OCI-LY7 (cell line): ENCODE measurements around the gene DMRT1. TPM values are rescaled to one million over a fixed set of nuclear protein-coding genes. Genes with fewer than 3 reads are reported as not detected.

Experiments used
- BruUV-seq: library from RNA; stranded (reverse); fragments of 400-500 nt; replicated peaks from 2 replicates; lab custom pipeline; 2021; lab: Mats Ljungman, UMichigan
- CTCF ChIA-PET: fragments of 300-600 bp; sonication (Branson Sonifier 250); formaldehyde crosslinking; loops from one replicate; lab custom pipeline; 2022; ENCODE audit warnings: antibody characterized with exemption; ENCODE audit not compliant: unreplicated experiment; lab: Charles Lee
- POLR2A ChIA-PET: fragments of 300-600 bp; sonication (Branson Sonifier 250); formaldehyde crosslinking; loops from one replicate; lab custom pipeline; 2022; ENCODE audit warnings: antibody characterized with exemption; lab: Charles Lee
- DNase-seq: peaks from one replicate; pipeline ENCODE4 v3.0.0-alpha.2; 2015; ENCODE audit warnings: low spot score
- H2AFZ ChIP-seq: fragments of 200-600 bp; sonication (generic), shearing (Covaris generic); 2 replicates; pipeline ENCODE4 v1.6.1; 2014; ENCODE audit warnings: mild to moderate bottlenecking, antibody characterized with exemption, low read length, moderate library complexity
- H3K27ac ChIP-seq: fragments of 200-600 bp; sonication (generic); 2 replicates; pipeline ENCODE4 v1.5.1; 2014; ENCODE audit warnings: mixed run types, low read depth, mild to moderate bottlenecking, moderate library complexity, low read length, inconsistent platforms; ENCODE audit not compliant: poor library complexity, severe bottlenecking
- H3K36me3 ChIP-seq: fragments of 200-600 bp; sonication (generic); 2 replicates; pipeline ENCODE4 v1.6.1; 2014; ENCODE audit warnings: mild to moderate bottlenecking, antibody characterized with exemption, low read length, moderate library complexity, mixed read lengths; ENCODE audit not compliant: insufficient read depth
- H3K4me1 ChIP-seq: fragments of 200-600 bp; sonication (generic); 2 replicates; pipeline ENCODE4 v1.5.1; 2014; ENCODE audit warnings: mild to moderate bottlenecking, low read length; ENCODE audit not compliant: insufficient read depth, poor library complexity, severe bottlenecking
- H3K4me2 ChIP-seq: fragments of 200-600 bp; sonication (generic); 2 replicates; pipeline ENCODE4 v1.6.1; 2014; ENCODE audit warnings: mild to moderate bottlenecking, low read length
- H3K4me3 ChIP-seq: fragments of 200-600 bp; sonication (generic); 2 replicates; pipeline ENCODE4 v1.5.1; 2014; ENCODE audit warnings: mild to moderate bottlenecking, low read depth, low read length; ENCODE audit not compliant: poor library complexity, severe bottlenecking
- H3K79me2 ChIP-seq: fragments of 200-600 bp; sonication (generic); 2 replicates; pipeline ENCODE4 v1.6.1; 2016; ENCODE audit warnings: low read depth, mild to moderate bottlenecking, low read length, moderate library complexity, mixed read lengths; ENCODE audit not compliant: insufficient read depth
- H3K9me2 ChIP-seq: fragments of 200-600 bp; sonication (generic); 2 replicates; pipeline ENCODE4 v1.6.1; 2016; ENCODE audit warnings: mild to moderate bottlenecking, low read length, mixed read lengths; ENCODE audit not compliant: insufficient read depth
- H3K9me3 ChIP-seq: fragments of 200-600 bp; sonication (generic); 2 replicates; pipeline ENCODE4 v1.6.1; 2014; ENCODE audit warnings: mild to moderate bottlenecking, mixed run types, low read length, mixed read lengths
- H4K20me1 ChIP-seq: fragments of 200-600 bp; sonication (generic); 2 replicates; pipeline ENCODE4 v1.6.1; 2014; ENCODE audit warnings: mild to moderate bottlenecking, antibody characterized with exemption, low read length, moderate library complexity, mixed read lengths; ENCODE audit not compliant: insufficient read depth
- CTCF ChIP-seq: fragments of 200-600 bp; sonication (generic); conservative IDR thresholded peaks from 2 replicates; pipeline ENCODE4 v1.5.1; 2014; ENCODE audit warnings: mild to moderate bottlenecking, antibody characterized with exemption, low read length, moderate library complexity, mixed read lengths
- EZH2phosphoT487 ChIP-seq: fragments of 200-600 bp; sonication (generic); IDR thresholded peaks from 2 replicates; pipeline ENCODE4 v1.6.1; 2018; ENCODE audit warnings: low read depth, borderline replicate concordance, mild to moderate bottlenecking, mixed run types, antibody characterized with exemption, low read length, moderate library complexity, mixed read lengths
- intact Hi-C: fragments of 100-400 bp; cut with micrococcal nuclease; formaldehyde crosslinking; loops from one replicate; pipeline ENCODE4 v1.10.0; 2022; ENCODE audit not compliant: unreplicated experiment
- total RNA-seq, 2 experiments: library from RNA; depleted of rRNA in 1 of 2; stranded (reverse); fragments of >200 nt in 1 of 2; shearing (Covaris generic) in 1 of 2; gene quantifications; 2 replicates each; pipeline ENCODE4 v1.2.3, GENCODE V29; 2014 to 2022

DMRT1 gene
- total RNA-seq, 2 experiments from 2014 or later = not detected

- intact Hi-C loops = no loop called here
Measured at GRCh38 chr9:973295-973834, 131.9 kb downstream of the DMRT1 start.

GRCh38 chr9:974031-974995 is 132.8 kb downstream of the DMRT1 start:
- intact Hi-C loops = loop anchor here (1.0 kb wide), 1 partner anchor 13 kb away; no protein-coding TSS in a partner anchor
- Histone ChIP-seq H3K79me2 (no peaks in the 10 kb centered on the region), H2AFZ (no peak overlapping the region), H3K4me3 (no peak overlapping the region), H3K9me3 (no peaks in the 10 kb centered on the region), H4K20me1 (no peaks in the 10 kb centered on the region), H3K4me1 (no peaks in the 10 kb centered on the region), H3K36me3 (no peaks in the 10 kb centered on the region), H3K4me2 (no peak overlapping the region), H3K9me2 (no peaks in the 10 kb centered on the region), H3K27ac (no peak overlapping the region)
- ChIA-PET POLR2A (interaction anchor here (0.8 kb wide), 1 partner anchor 16 kb away, joined by 4 read pairs; no protein-coding TSS in a partner anchor), CTCF (no interaction called here)
- no peak for DNase-seq
- no TSS peak for BruUV-seq
- TF ChIP-seq CTCF (no peak), EZH2phosphoT487 (no peak)

More at GRCh38 chr9:973295-973834, 131.9 kb downstream of the DMRT1 start:
- H4K20me1 ChIP-seq = no peaks in the 10 kb centered on the region
- no peaks in the 10 kb centered on the region for H3K36me3 ChIP-seq
- H3K9me2 ChIP-seq = no peaks in the 10 kb centered on the region
- H3K79me2 ChIP-seq = no peaks in the 10 kb centered on the region
- no peak overlapping the region for H3K4me3 ChIP-seq
- ChIA-PET CTCF (no interaction called here), POLR2A (no interaction called here)
- H3K4me1 ChIP-seq = no peaks in the 10 kb centered on the region
- BruUV-seq = no TSS peak
- H3K27ac ChIP-seq = no peak overlapping the region
- no peak overlapping the region for H2AFZ ChIP-seq
- DNase-seq = no peak
- no peaks in the 10 kb centered on the region for H3K9me3 ChIP-seq
- no peak overlapping the region for H3K4me2 ChIP-seq
- TF ChIP-seq EZH2phosphoT487 (no peak), CTCF (no peak)
